ENCODE data around the gene EPHB4. TPM values are rescaled to one million over a fixed set of nuclear protein-coding genes. Genes with fewer than 3 reads are reported as not detected.

EPHB4 gene
- total RNA-seq, 3 donors from 2014 or later: 21.4 to 64.9 (median 31.8) TPM

- no peak overlapping the region for H3K4me3 ChIP-seq
- H3K27me3 ChIP-seq: no peaks in the 10 kb centered on the region
- intact Hi-C loops (cut with DNase I; ENCODE audit: low total_unique reads): no loop called here
- no peaks in the 10 kb centered on the region for H3K36me3 ChIP-seq
- H3K4me1 ChIP-seq: no peaks in the 10 kb centered on the region
- H3K9me3 ChIP-seq: peaks cover 8% of the 10 kb centered on the region in 2 donors
- TF ChIP-seq CTCF (IDR thresholded peaks at IDR 0.05) (no peak), POLR2AphosphoS5 (IDR thresholded peaks at IDR 0.05) (no peak), POLR2A (IDR thresholded peaks at IDR 0.05) (no peak)
- DNase-seq (ENCODE audit: low spot score in 2 of 2): no peak
- no peak overlapping the region for H3K27ac ChIP-seq
Observed at GRCh38 chr7:100783804-100784203, 43.5 kb downstream of the EPHB4 start.

- Histone ChIP-seq H3K27me3 (no peaks in the 10 kb centered on the region), H3K4me3 (no peak overlapping the region), H3K4me1 (no peaks in the 10 kb centered on the region), H3K36me3 (no peaks in the 10 kb centered on the region), H3K9me3 (peaks cover 8% of the 10 kb centered on the region in 2 donors), H3K27ac (no peak overlapping the region)
- no peak for DNase-seq (ENCODE audit: low spot score in 2 of 2)
- intact Hi-C loops (cut with DNase I; ENCODE audit: low total_unique reads): no loop called here
- TF ChIP-seq POLR2A (IDR thresholded peaks at IDR 0.05) (no peak), POLR2AphosphoS5 (IDR thresholded peaks at IDR 0.05) (no peak), CTCF (IDR thresholded peaks at IDR 0.05) (no peak)
Observed at GRCh38 chr7:100781255-100781654, 46.1 kb downstream of the EPHB4 start.

GRCh38 chr7:100779359-100779758 is 48.0 kb downstream of the EPHB4 start:
- no peaks in the 10 kb centered on the region for H3K36me3 ChIP-seq
- intact Hi-C loops (cut with DNase I; ENCODE audit: low total_unique reads): no loop called here
- H3K27ac ChIP-seq: no peak overlapping the region
- TF ChIP-seq POLR2AphosphoS5 (IDR thresholded peaks at IDR 0.05): no peak
- TF ChIP-seq CTCF (IDR thresholded peaks at IDR 0.05): no peak
- TF ChIP-seq POLR2A (IDR thresholded peaks at IDR 0.05): no peak
- no peak for DNase-seq (ENCODE audit: low spot score in 2 of 2)
- H3K4me3 ChIP-seq: no peak overlapping the region
- peaks cover 5 to 7% of the 10 kb centered on the region in 2 donors for H3K9me3 ChIP-seq
- no peaks in the 10 kb centered on the region for H3K4me1 ChIP-seq
- H3K27me3 ChIP-seq: no peaks in the 10 kb centered on the region

GRCh38 chr7:100778061-100778621 is 49.2 kb downstream of the EPHB4 start:
- Histone ChIP-seq H3K9me3 (no peaks in the 10 kb centered on the region), H3K36me3 (no peaks in the 10 kb centered on the region), H3K4me3 (no peak overlapping the region), H3K27ac (no peak overlapping the region), H3K27me3 (no peaks in the 10 kb centered on the region), H3K4me1 (no peaks in the 10 kb centered on the region)
- no peak for DNase-seq (ENCODE audit: low spot score in 2 of 2)
- intact Hi-C loops (cut with DNase I; ENCODE audit: low total_unique reads): no loop called here
- TF ChIP-seq POLR2AphosphoS5 (IDR thresholded peaks at IDR 0.05) (no peak), POLR2A (IDR thresholded peaks at IDR 0.05) (no peak), CTCF (IDR thresholded peaks at IDR 0.05) (no peak)

- Histone ChIP-seq H3K4me1 (no peaks in the 10 kb centered on the region), H3K36me3 (no peaks in the 10 kb centered on the region), H3K4me3 (no peak overlapping the region), H3K27me3 (no peaks in the 10 kb centered on the region), H3K9me3 (no peaks in the 10 kb centered on the region), H3K27ac (no peak overlapping the region)
- intact Hi-C loops (cut with DNase I; ENCODE audit: low total_unique reads): no loop called here
- DNase-seq (ENCODE audit: low spot score in 2 of 2): no peak
- no peak for TF ChIP-seq POLR2AphosphoS5 (IDR thresholded peaks at IDR 0.05)
- no peak for TF ChIP-seq CTCF (IDR thresholded peaks at IDR 0.05)
- TF ChIP-seq POLR2A (IDR thresholded peaks at IDR 0.05): no peak
Observed at GRCh38 chr7:100773491-100773890, 53.8 kb downstream of the EPHB4 start.

All from breast epithelium (tissue), 4 donors.